ENCODE data around the gene LSAMP. TPM values are rescaled to one million over a fixed set of nuclear protein-coding genes. Genes with fewer than 3 reads are reported as not detected.

The LSAMP gene
- total RNA-seq, 1 experiment from 2014 or later, result 10.1 TPM

- ChIA-PET CTCF (no interaction called here), POLR2A (ENCODE audit: low non-redundant PET) (no interaction called here)
- H3K4me1 ChIP-seq (ENCODE audit: insufficient read depth, low read length, poor library complexity, severe bottlenecking), result no peaks in the 10 kb centered on the region
- intact Hi-C loops (cut with micrococcal nuclease; ENCODE audit: unreplicated experiment), result no loop called here
- H3K36me3 ChIP-seq (ENCODE audit: insufficient read depth, low read length, poor library complexity, severe bottlenecking), result no peaks in the 10 kb centered on the region
- H3K9me3 ChIP-seq (ENCODE audit: low read depth, low read length, poor library complexity, severe bottlenecking), result no peaks in the 10 kb centered on the region
- no peak for DNase-seq (ENCODE audit: low spot score)
- H3K4me3 ChIP-seq (ENCODE audit: low read depth, low read length, poor library complexity, severe bottlenecking), result no peak overlapping the region
- no TSS peak for BruUV-seq (replicated peaks)
- H3K27me3 ChIP-seq (replicated peaks; ENCODE audit: insufficient read depth, low read depth, low read length, poor library complexity), result no peaks in the 10 kb centered on the region
- no peak overlapping the region for H3K27ac ChIP-seq (ENCODE audit: low read depth, low read length, poor library complexity, severe bottlenecking)
- no peak for TF ChIP-seq EZH2 (IDR thresholded peaks at IDR 0.05; ENCODE audit: borderline replicate concordance, low read depth, low read length, poor library complexity, severe bottlenecking)
- TF ChIP-seq CTCF (conservative IDR thresholded peaks at IDR 0.05; ENCODE audit: low read depth, low read length), result no peak
Measured at GRCh38 chr3:115779011-115779410, 666.3 kb downstream of the LSAMP start.

- Histone ChIP-seq H3K4me3 (ENCODE audit: low read depth, low read length, poor library complexity, severe bottlenecking) (no peak overlapping the region), H3K9me3 (ENCODE audit: low read depth, low read length, poor library complexity, severe bottlenecking) (no peaks in the 10 kb centered on the region), H3K4me1 (ENCODE audit: insufficient read depth, low read length, poor library complexity, severe bottlenecking) (no peaks in the 10 kb centered on the region), H3K36me3 (ENCODE audit: insufficient read depth, low read length, poor library complexity, severe bottlenecking) (no peaks in the 10 kb centered on the region), H3K27ac (ENCODE audit: low read depth, low read length, poor library complexity, severe bottlenecking) (no peak overlapping the region), H3K27me3 (replicated peaks; ENCODE audit: insufficient read depth, low read depth, low read length, poor library complexity) (no peaks in the 10 kb centered on the region)
- intact Hi-C loops (cut with micrococcal nuclease; ENCODE audit: unreplicated experiment), result no loop called here
- no peak for TF ChIP-seq CTCF (conservative IDR thresholded peaks at IDR 0.05; ENCODE audit: low read depth, low read length)
- TF ChIP-seq EZH2 (IDR thresholded peaks at IDR 0.05; ENCODE audit: borderline replicate concordance, low read depth, low read length, poor library complexity, severe bottlenecking), result no peak
- BruUV-seq (replicated peaks), result no TSS peak
- no peak for DNase-seq (ENCODE audit: low spot score)
- CTCF ChIA-PET, result no interaction called here
- POLR2A ChIA-PET (ENCODE audit: low non-redundant PET), result no interaction called here
Measured at GRCh38 chr3:115772951-115773350, 672.3 kb downstream of the LSAMP start.

GRCh38 chr3:115768661-115769060 is 676.6 kb downstream of the LSAMP start:
- no peak overlapping the region for H3K27ac ChIP-seq (ENCODE audit: low read depth, low read length, poor library complexity, severe bottlenecking)
- no peak for DNase-seq (ENCODE audit: low spot score)
- TF ChIP-seq CTCF (conservative IDR thresholded peaks at IDR 0.05; ENCODE audit: low read depth, low read length) (no peak), EZH2 (IDR thresholded peaks at IDR 0.05; ENCODE audit: borderline replicate concordance, low read depth, low read length, poor library complexity, severe bottlenecking) (no peak)
- H3K4me3 ChIP-seq (ENCODE audit: low read depth, low read length, poor library complexity, severe bottlenecking), result no peak overlapping the region
- H3K27me3 ChIP-seq (replicated peaks; ENCODE audit: insufficient read depth, low read depth, low read length, poor library complexity), result no peaks in the 10 kb centered on the region
- POLR2A ChIA-PET (ENCODE audit: low non-redundant PET), result no interaction called here
- no TSS peak for BruUV-seq (replicated peaks)
- H3K9me3 ChIP-seq (ENCODE audit: low read depth, low read length, poor library complexity, severe bottlenecking), result no peaks in the 10 kb centered on the region
- intact Hi-C loops (cut with micrococcal nuclease; ENCODE audit: unreplicated experiment), result loop anchor here (1.0 kb wide), 1 partner anchor 16 kb away; no protein-coding TSS in a partner anchor
- peaks cover 18% of the 10 kb centered on the region for H3K4me1 ChIP-seq (ENCODE audit: insufficient read depth, low read length, poor library complexity, severe bottlenecking)
- no peaks in the 10 kb centered on the region for H3K36me3 ChIP-seq (ENCODE audit: insufficient read depth, low read length, poor library complexity, severe bottlenecking)
- CTCF ChIA-PET, result interaction anchor here (1.3 kb wide), 1 partner anchor 15 kb away, joined by 5 read pairs; no protein-coding TSS in a partner anchor

Measured in A673 (cell line).